Measurements from ENCODE around the gene DPP10.

DNA sequence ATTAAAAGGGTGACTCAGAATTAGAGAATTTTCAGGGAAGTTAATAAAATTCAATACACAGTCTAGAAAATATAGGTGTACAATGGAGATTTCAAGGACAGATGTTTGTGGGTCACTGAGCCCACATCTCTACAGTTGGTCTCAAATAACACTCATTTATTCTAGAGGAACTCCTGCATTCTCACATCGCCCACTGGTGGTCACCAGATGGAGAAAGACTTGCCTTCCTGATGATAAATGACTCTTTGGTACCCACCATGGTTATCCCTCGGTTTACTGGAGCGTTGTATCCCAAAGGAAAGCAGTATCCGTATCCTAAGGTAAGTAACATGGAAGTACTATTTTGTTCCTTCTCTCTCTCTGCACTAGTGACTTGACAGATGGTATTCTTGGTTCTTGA lies 1297.1 kb downstream of the DPP10 start:
- TF ChIP-seq, protein P1, sequence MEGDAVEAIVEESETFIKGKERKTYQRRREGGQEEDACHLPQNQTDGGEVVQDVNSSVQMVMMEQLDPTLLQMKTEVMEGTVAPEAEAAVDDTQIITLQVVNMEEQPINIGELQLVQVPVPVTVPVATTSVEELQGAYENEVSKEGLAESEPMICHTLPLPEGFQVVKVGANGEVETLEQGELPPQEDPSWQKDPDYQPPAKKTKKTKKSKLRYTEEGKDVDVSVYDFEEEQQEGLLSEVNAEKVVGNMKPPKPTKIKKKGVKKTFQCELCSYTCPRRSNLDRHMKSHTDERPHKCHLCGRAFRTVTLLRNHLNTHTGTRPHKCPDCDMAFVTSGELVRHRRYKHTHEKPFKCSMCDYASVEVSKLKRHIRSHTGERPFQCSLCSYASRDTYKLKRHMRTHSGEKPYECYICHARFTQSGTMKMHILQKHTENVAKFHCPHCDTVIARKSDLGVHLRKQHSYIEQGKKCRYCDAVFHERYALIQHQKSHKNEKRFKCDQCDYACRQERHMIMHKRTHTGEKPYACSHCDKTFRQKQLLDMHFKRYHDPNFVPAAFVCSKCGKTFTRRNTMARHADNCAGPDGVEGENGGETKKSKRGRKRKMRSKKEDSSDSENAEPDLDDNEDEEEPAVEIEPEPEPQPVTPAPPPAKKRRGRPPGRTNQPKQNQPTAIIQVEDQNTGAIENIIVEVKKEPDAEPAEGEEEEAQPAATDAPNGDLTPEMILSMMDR (IDR thresholded peaks at IDR 0.05): no peak
- no peak for TF ChIP-seq POLR2A (IDR thresholded peaks at IDR 0.05)

All from esophagus squamous epithelium (tissue), 4 donors.